Type B pancreatic cell (in vitro differentiated cells): ENCODE data around the gene XYLT1. TPM values are rescaled to one million over a fixed set of nuclear protein-coding genes. Genes with fewer than 3 reads are reported as not detected.
A peak's percentile ranks its signal among the peaks of the same experiment; 100 is the strongest.

Source experiments
- DNase-seq: peaks from one replicate; pipeline ENCODE4 v3.0.0; 2021; ENCODE audit warnings: mixed read lengths; ENCODE audit not compliant: unreplicated experiment; ENCODE audit errors: extremely low spot score
- H3K27ac Mint-ChIP-seq: 2 replicates; pipeline ENCODE4 v1.8.0; 2021; ENCODE audit warnings: mild to moderate bottlenecking, mixed read lengths
- H3K27me3 Mint-ChIP-seq: 2 replicates; pipeline ENCODE4 v1.8.0; 2021; ENCODE audit warnings: mixed read lengths
- H3K36me3 Mint-ChIP-seq: 2 replicates; pipeline ENCODE4 v1.8.0; 2021; ENCODE audit warnings: mixed read lengths
- H3K4me1 Mint-ChIP-seq: one replicate; pipeline ENCODE4 v1.8.0; 2021; ENCODE audit warnings: mixed read lengths; ENCODE audit not compliant: unreplicated experiment
- H3K4me3 Mint-ChIP-seq: 2 replicates; pipeline ENCODE4 v1.8.0; 2021; ENCODE audit warnings: mild to moderate bottlenecking, mixed read lengths
- H3K9me3 Mint-ChIP-seq: 2 replicates; pipeline ENCODE4 v1.8.0; 2021; ENCODE audit warnings: mixed read lengths
- CTCF ChIP-seq: fragments of 200-600 bp; sonication (generic); conservative IDR thresholded peaks from 2 replicates; pipeline ENCODE4 v1.5.0; 2021; ENCODE audit warnings: antibody characterized with exemption, mild to moderate bottlenecking
- total RNA-seq: library from RNA; stranded (reverse); gene quantifications from 2 replicates; pipeline ENCODE4 v1.2.1, GENCODE V29; 2021; ENCODE audit warnings: low replicate concordance

Gene XYLT1
- total RNA-seq, 1 donor from 2014 or later = 14.9 TPM

DNA sequence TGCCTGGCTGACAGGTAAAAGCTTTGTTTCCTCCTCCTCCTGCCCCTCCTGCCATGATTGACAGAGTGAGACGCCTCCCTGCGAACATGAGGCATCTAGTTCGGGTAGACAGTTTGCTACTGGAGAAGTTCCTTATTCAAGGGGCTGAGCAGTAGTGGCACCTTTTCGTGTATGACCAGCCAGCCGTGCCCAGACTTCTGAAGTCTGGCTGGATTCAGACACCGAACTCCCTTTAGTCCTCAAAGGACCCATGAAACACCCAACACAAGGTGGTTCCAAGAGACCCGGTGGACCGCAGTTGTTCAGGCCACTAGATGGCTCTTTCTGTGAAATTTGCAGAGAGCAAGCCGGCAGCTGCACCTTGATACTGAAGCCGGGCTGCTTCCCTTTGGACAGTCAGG, 192.8 kb downstream of the XYLT1 start:
- Mint-ChIP-seq H3K36me3 (no peaks in the 10 kb centered on the region), H3K27ac (no peak overlapping the region), H3K9me3 (no peaks in the 10 kb centered on the region), H3K4me3 (no peak overlapping the region), H3K27me3 (peaks cover 5% of the 10 kb centered on the region), H3K4me1 (peaks cover 8% of the 10 kb centered on the region)
- peak; percentile 56 for TF ChIP-seq CTCF
- DNase-seq = no peak

DNA sequence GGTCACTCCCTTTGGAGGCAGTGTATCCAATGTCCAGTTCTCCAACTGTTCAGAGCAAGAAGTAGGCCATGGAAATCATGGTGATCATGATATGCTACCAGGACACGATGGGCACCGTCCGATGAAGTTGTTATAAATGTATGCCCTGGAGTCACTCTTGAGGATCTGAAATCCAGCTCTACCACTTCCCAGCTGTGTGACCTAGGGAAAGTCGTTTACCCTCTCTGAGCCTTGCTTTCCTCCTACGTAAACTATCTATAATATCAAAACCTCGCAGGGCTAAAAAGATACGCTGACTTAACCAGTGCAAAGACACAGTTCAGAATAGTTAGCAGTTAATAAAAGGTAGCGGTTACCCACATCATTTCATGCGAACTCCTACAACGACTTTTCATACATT, 194.2 kb downstream of the XYLT1 start:
- H3K36me3 Mint-ChIP-seq = no peaks in the 10 kb centered on the region
- no peaks in the 10 kb centered on the region for H3K9me3 Mint-ChIP-seq
- TF ChIP-seq CTCF = no peak
- no peak for DNase-seq
- no peak overlapping the region for H3K27ac Mint-ChIP-seq
- no peak overlapping the region for H3K4me3 Mint-ChIP-seq
- peaks cover 17% of the 10 kb centered on the region for H3K4me1 Mint-ChIP-seq
- H3K27me3 Mint-ChIP-seq = peaks cover 5% of the 10 kb centered on the region

GRCh38 chr16:17276010-17276530, 194.7 kb downstream of the XYLT1 start:
- no peak for DNase-seq
- H3K9me3 Mint-ChIP-seq = no peaks in the 10 kb centered on the region
- H3K4me3 Mint-ChIP-seq = no peak overlapping the region
- peaks cover 20% of the 10 kb centered on the region for H3K4me1 Mint-ChIP-seq
- no peaks in the 10 kb centered on the region for H3K36me3 Mint-ChIP-seq
- H3K27me3 Mint-ChIP-seq = peaks cover 5% of the 10 kb centered on the region
- H3K27ac Mint-ChIP-seq = no peak overlapping the region
- no peak for TF ChIP-seq CTCF

DNA sequence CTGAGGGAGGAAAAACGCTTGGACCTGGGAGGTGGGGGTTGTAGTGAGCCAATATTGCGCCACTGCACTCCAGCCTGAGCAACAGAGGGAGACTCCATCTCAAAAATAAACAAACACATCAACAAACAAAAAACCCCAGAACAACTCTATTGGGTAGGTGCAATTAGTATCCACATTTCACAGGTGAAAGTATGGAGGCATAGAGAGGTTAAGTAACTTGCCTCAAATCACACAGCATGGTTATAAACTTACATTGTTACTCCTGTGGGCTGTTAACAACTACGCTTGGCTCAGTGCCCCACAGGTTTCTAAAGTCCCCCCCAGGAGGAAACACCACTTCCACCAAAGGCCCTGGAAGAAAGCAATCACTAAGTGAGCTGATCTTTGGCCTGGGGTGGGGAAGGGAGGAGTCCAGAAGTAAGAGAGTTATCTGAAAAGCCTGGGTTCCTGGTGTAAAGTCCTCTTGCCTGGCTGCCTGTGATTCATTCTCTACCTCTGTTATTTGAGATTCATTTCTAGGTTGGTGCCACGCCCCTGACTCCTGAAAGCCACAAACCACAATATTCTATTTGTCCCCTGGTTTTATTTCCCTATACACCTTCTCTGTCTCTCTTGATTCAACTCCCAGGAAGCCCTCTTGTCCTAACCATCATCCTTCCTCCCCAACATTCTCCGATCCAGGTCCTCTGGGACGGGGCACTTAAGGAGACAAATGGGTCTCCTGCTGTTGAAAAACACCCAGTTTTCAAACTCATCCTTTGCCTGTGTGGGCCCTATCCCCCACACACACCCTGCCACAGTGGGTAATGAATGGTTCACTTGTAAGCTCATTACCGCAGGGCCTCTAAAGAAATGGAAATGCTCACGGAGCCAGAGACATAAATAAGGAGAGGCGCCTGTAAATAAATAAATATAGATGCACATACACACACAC, 195.4 kb downstream of the XYLT1 start:
- Mint-ChIP-seq H3K27ac (peak overlapping the region; percentile 74), H3K9me3 (no peaks in the 10 kb centered on the region), H3K27me3 (peaks cover 5% of the 10 kb centered on the region), H3K36me3 (no peaks in the 10 kb centered on the region), H3K4me1 (peaks cover 27% of the 10 kb centered on the region), H3K4me3 (peak overlapping the region; percentile 1)
- no peak for DNase-seq
- no peak for TF ChIP-seq CTCF

GRCh38 chr16:17273142-17273561, 197.6 kb downstream of the XYLT1 start:
- TF ChIP-seq CTCF = no peak

More at GRCh38 chr16:17273142-17273561, 197.6 kb downstream of the XYLT1 start:
- Mint-ChIP-seq H3K4me1 (peaks cover 30% of the 10 kb centered on the region), H3K27ac (peak overlapping the region; percentile 35), H3K27me3 (no peaks in the 10 kb centered on the region), H3K9me3 (no peaks in the 10 kb centered on the region), H3K36me3 (no peaks in the 10 kb centered on the region), H3K4me3 (no peak overlapping the region)
- no peak for DNase-seq
